Small intestine (tissue), 7 donors: ENCODE results near the gene IFT20. TPM values are rescaled to one million over a fixed set of nuclear protein-coding genes. Genes with fewer than 3 reads are reported as not detected.

Experiments used
- DNase-seq, 2 donors: peaks; one replicate each; pipeline versions ENCODE4 v3.0.0 to v3.0.0-alpha.2; 2013
- FAIRE-seq: peaks from 2 replicates; lab custom pipeline; 2012; peaks lifted over from hg19 to GRCh38; lab: Jason Lieb, UNC
- H3K27ac ChIP-seq, 3 donors: one replicate each; pipeline ENCODE4 v1.5.1; 2013; ENCODE audit warnings: low read length in 2 of 3, mild to moderate bottlenecking in 2 of 3, control low read depth in 1 of 3, inconsistent platforms in 1 of 3, low read depth in 1 of 3, moderate library complexity in 1 of 3
- H3K27me3 ChIP-seq, 3 donors: one replicate each; pipeline ENCODE4 v1.6.1; 2013; ENCODE audit warnings: low read length in 3 of 3, inconsistent platforms in 1 of 3; ENCODE audit not compliant: control insufficient read depth in 3 of 3, insufficient read depth in 3 of 3
- H3K36me3 ChIP-seq, 3 donors: one replicate each; pipeline ENCODE4 v1.6.1; 2013; ENCODE audit warnings: low read length in 3 of 3, inconsistent platforms in 1 of 3, low read depth in 1 of 3, mild to moderate bottlenecking in 1 of 3, moderate library complexity in 1 of 3; ENCODE audit not compliant: control insufficient read depth in 3 of 3, insufficient read depth in 2 of 3
- H3K4me1 ChIP-seq, 3 donors: one replicate each; pipeline ENCODE4 v1.6.1; 2013; ENCODE audit warnings: low read length in 2 of 3, inconsistent platforms in 1 of 3, low read depth in 1 of 3, mild to moderate bottlenecking in 1 of 3, moderate library complexity in 1 of 3; ENCODE audit not compliant: control insufficient read depth in 3 of 3, insufficient read depth in 2 of 3
- H3K4me3 ChIP-seq, 3 donors: one replicate each; pipeline ENCODE4 v1.5.1; 2013; ENCODE audit warnings: low read length in 3 of 3, control low read depth in 1 of 3, inconsistent platforms in 1 of 3, low read depth in 1 of 3, mild to moderate bottlenecking in 1 of 3, moderate library complexity in 1 of 3
- H3K9me3 ChIP-seq, 2 donors: one replicate each; pipeline ENCODE4 v1.6.1; 2013; ENCODE audit warnings: low read depth in 1 of 2, low read length in 1 of 2; ENCODE audit not compliant: control insufficient read depth in 2 of 2, insufficient read depth in 1 of 2
- WGBS, 3 donors: extraction: QIAGEN DNeasy Blood & Tissue Kit; methylation state at CpG; one replicate each; pipeline ENCODE4 v1.1.7; 2013; 5-methylcytosine and 5-hydroxymethylcytosine counted together
- polyA plus RNA-seq, 4 donors: library from polyadenylated mRNA; stranded (reverse) in 3 of 4; unstranded in 1 of 4; fragments of 200-250 nt in 3 of 4; fragments of 120-200 nt in 1 of 4; gene quantifications; one replicate each; pipeline versions ENCODE4 v1.2.1 to v1.2.3, GENCODE V29; 2013
- donor health status: healthy with polysubstance abuse.
- donor health status: control.
- donor health status: control.
- donor health status: Bipolar disorder and iron deficiency.
- donor health status: healthy.

Gene IFT20
- polyA plus RNA-seq, 4 donors: 39.3 to 135 (median 78.6) TPM

DNA sequence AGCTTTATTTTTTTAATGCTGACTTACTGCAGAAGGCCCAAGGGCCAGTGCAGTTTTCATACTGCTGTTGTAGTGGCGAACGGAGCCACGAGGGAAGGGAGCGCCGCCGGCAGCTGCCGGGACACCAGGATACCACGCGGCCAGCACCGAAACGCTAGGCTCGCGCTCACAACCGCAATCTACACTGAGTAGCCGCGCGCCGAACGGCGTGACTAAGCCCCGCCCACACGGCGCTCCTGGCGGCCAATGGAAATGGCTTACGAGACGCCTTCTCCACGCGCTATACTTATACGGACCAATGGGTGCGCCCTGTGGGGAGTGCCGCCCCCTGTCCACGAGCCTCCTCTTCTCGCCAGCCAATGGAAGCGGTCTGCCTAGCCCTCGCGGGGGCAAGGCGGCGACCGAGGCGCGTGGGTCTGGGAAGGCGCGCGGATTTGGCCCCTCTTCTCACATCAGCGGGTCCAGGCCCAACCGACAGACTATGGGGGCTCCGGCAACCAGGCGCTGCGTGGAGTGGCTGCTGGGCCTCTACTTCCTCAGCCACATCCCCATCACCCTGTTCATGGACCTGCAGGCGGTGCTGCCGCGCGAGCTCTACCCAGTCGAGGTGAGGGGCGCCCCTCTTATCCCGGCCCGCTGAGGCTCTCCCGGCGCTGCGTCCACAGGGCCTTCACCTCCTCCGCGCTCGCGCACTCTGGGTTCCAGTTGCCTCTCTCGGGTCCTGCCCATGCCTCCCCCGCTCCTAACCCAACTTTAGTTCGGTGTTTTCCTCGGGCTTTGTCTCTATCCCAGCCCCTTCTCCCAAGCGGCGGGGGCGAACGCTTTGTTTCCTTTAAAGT is 16.3 kb downstream of the IFT20 start, which contains the start of gene TMEM97:
TSS of gene TMEM97 (plus strand) at position 442 of the 839 bp plus-strand sequence. CDS start at position 482, 40 bp downstream.
- 0% methylated on average over 67 to 72 of the region's 72 CpGs for WGBS, 3 donors
- Histone ChIP-seq H3K4me1 (peaks cover 0 to 20% (median 3%) of the 10 kb centered on the region in 3 donors), H3K36me3 (peaks cover 0 to 2% (median 0%) of the 10 kb centered on the region in 3 donors), H3K27me3 (no peaks in the 10 kb centered on the region), H3K27ac (peak within 1 kb of the TSS in 2 of 3 donors; percentile 59 to 64), H3K9me3 (no peaks in the 10 kb centered on the region), H3K4me3 (peak within 1 kb of the TSS; percentile 39 to 64 (median 61))
- FAIRE-seq (no peak), DNase-seq (peak; percentile 97 to 98)

DNA sequence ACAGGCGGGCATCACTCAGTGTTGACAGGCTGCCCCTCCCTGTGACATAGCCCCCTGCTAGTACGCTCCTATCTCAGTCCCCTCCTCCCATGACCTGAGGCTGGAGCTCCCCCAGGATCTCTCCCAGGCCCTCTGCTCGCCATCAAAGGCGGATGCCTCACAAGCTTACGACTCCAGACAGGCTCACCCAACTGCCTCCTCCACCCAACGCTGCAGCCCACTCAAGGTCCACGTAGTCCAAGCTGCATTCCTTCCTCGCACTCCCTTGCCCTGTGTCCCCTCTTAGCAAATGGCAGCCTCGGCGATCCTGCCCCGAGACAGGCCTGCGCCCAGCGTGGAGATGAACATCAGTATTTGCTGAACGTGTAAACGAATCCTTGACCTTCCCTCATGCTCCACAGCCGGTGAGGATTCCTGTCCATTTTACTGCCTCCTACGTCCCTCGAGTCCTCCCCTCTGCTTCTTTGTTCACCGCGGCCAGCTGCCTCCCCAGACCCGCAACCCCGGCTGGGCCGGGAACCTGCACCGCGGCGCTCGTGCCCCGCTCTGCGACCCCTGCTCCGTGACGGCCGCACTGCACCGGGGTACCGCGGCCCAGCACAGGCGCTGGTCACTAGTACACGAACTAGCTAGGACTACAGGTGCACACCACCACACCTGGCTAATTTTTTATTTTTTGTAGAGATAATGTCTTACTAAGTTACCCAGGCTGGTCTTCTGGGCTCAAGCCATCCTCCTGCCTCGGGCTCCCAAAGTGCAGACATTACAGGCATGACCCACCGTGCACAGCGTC is 17.1 kb downstream of the IFT20 start:
- FAIRE-seq (no peak), DNase-seq (peak in 1 of 2 donors; percentile 42)
- H3K27ac ChIP-seq: peak overlapping the region in 1 of 3 donors; percentile 19
- H3K4me1 ChIP-seq: peaks cover 0 to 16% (median 3%) of the 10 kb centered on the region in 3 donors
- no peaks in the 10 kb centered on the region for H3K27me3 ChIP-seq
- 15 to 16% (median 16%) methylated on average over 40 of the region's 40 CpGs for WGBS, 3 donors
- H3K9me3 ChIP-seq: no peaks in the 10 kb centered on the region
- H3K4me3 ChIP-seq: peak overlapping the region; percentile 9 to 64 (median 61)
- peaks cover 0 to 2% (median 0%) of the 10 kb centered on the region in 3 donors for H3K36me3 ChIP-seq

DNA sequence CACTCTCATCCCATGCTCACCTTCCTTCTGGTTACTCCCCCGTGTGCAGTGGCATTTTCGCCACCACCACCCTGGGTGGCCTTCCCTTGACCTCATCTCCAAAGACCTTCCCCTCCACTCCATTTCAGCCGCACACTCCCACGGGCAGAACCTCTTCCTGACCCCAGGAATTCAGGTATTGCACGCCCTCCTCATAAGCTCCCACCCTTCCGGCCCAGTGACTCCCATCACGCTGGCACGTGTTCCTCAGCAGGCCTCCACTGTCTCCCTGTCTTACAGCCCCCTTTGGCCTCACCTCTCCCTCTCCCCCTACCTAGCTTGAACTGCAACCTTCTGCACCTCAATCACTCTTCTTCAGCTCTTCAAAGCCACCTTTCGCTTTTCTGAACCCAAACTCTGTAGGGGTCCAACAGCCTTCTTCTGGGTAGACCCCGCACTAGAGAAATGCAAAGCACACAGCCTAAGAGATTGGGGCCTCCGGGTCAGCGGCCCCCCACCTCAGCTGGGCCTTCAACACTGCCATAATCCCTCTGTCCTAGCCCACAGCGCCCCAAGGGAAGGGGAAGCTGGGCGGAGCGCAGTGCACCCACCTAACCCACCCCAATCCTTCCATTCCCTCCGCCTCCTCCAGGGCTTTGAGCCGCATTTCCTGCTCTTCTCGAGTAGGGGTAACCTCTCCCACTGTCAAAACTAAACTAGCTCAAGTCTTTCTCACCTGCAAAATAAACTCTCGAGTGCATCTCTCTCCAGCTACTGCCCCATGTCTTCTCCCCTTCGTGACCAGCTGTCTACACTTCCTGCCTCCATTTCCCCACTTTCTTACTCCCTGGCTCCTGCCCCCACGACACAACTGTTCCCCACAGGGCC is 17.9 kb downstream of the IFT20 start:
- 83 to 95% (median 89%) methylated on average over 20 to 21 of the region's 21 CpGs for WGBS, 3 donors
- FAIRE-seq (no peak), DNase-seq (no peak)
- H3K36me3 ChIP-seq: peaks cover 0 to 2% (median 0%) of the 10 kb centered on the region in 3 donors
- peaks cover 0 to 16% (median 3%) of the 10 kb centered on the region in 3 donors for H3K4me1 ChIP-seq
- no peaks in the 10 kb centered on the region for H3K27me3 ChIP-seq
- H3K4me3 ChIP-seq: no peak overlapping the region
- no peaks in the 10 kb centered on the region for H3K9me3 ChIP-seq
- no peak overlapping the region for H3K27ac ChIP-seq

DNA sequence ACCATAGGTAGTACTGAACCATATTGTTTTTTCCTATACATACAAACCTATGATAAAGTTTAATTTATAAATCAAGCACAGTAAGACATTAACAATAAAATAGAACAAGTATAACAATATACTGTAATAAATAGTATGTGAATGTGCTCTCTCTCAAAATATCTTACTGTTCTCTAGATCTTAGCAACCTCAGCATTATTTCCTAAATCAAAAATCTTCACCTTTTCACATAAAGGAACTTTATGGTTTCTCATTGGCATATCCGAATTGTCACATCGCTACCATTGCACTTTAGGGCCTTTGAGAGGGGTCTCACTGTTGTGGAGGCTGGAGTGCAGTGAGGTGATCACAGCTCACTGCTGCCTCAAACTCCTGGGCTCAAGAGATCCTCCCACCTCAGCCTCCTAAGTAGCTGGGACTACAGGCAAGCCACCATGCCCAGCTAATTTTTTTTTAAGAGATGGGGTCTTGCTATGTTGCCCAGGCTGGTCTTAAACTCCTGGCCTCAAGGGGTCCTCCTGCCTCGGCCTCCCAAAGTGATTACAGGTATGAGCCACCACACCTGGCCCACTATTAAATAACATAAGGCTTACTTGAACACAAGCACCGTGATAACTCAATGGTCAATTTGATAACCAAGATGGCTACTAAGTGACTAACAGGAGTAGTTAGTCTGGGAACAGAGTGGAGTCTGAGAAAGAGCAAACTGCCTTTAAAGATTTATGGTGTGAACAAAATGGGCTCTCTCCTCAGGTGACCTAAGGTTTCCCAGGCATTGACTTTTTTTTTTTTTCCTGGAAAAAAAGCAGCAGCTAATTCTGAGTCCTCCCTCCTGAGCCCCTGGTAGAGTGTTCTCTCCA is 19.2 kb downstream of the IFT20 start:
- 94 to 95% (median 94%) methylated on average over 4 of the region's 4 CpGs for WGBS, 3 donors
- Histone ChIP-seq H3K9me3 (no peaks in the 10 kb centered on the region), H3K4me3 (no peak overlapping the region), H3K27me3 (no peaks in the 10 kb centered on the region), H3K4me1 (peaks cover 0 to 13% (median 3%) of the 10 kb centered on the region in 3 donors), H3K36me3 (no peaks in the 10 kb centered on the region), H3K27ac (no peak overlapping the region)
- no peak for DNase-seq
- no peak for FAIRE-seq

DNA sequence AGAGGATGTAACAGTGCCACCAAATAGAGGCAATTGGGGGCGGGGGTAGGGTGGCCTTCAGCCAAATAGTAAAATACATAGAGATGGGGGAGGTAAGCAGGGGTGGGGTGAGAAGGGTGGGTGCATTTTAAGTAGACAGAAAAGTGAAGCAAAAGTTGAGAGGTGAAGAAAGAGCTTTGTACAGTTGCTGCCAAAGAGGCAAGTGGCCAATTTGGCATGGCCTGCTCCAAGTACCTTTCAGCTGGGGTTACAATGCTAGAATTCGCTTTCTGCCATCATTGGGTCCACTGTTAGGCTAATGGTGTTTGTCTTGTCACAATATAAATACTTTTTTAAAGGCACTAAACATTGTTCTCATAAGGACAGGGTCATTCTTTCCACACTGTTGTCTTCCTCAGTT is 21.4 kb downstream of the IFT20 start:
- H3K27me3 ChIP-seq: no peaks in the 10 kb centered on the region
- peaks cover 0 to 6% (median 3%) of the 10 kb centered on the region in 3 donors for H3K4me1 ChIP-seq
- H3K36me3 ChIP-seq: no peaks in the 10 kb centered on the region
- WGBS, 3 donors: 78 to 88% (median 86%) methylated on average over 2 of the region's 2 CpGs
- no peak overlapping the region for H3K4me3 ChIP-seq
- no peak for FAIRE-seq
- DNase-seq: no peak
- H3K27ac ChIP-seq: no peak overlapping the region
- H3K9me3 ChIP-seq: no peaks in the 10 kb centered on the region

DNA sequence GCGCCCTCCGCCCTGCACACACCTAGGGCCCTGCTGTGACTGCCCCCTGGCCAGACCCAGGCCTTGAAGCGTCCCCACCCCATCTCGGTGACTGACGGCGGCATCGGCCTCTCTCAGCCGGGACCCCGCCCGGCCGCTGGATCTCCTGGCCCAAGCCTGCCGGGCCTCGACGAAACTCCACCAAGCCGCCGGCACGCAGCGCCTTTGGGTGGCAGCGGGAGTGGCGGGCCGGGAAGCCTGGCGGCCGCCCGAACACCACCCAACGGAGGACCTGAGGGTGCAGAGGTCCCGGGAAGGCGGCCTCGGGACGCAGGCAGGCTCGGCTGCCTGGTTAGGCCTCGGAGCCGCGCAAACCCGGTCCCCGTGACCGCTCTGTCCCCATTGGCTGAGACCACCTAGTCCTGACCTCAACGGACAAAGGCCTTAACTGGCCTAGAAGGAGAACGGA is 28.3 kb downstream of the IFT20 start:
- DNase-seq (peak in 1 of 2 donors; percentile 52), FAIRE-seq (no peak)
- Histone ChIP-seq H3K27ac (no peak overlapping the region), H3K27me3 (peaks cover 3 to 11% (median 11%) of the 10 kb centered on the region in 3 donors), H3K36me3 (no peaks in the 10 kb centered on the region), H3K4me1 (no peaks in the 10 kb centered on the region), H3K4me3 (no peak overlapping the region), H3K9me3 (no peaks in the 10 kb centered on the region)
- 27 to 49% (median 35%) methylated on average over 36 to 38 of the region's 38 CpGs for WGBS, 3 donors

DNA sequence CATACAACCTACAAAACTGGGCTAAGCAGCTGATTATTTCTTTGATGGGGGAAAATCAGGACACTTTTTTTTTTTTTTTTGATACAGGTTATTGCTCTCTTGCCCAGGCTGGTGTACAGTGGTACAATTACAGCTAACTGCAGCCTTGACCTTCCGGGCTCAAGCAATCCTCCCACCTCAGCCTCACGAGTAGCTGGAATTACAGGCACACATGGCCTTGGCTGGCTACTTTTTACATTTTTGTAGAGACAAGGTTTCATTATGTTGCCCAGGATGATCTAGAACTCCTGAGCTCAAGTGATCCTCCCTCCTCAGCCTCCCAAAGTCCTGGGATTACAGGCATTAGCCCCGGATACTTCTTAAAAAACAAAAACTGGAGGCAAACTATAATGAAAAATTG is 36.8 kb downstream of the IFT20 start:
- Histone ChIP-seq H3K9me3 (no peaks in the 10 kb centered on the region), H3K36me3 (no peaks in the 10 kb centered on the region), H3K4me1 (no peaks in the 10 kb centered on the region), H3K4me3 (no peak overlapping the region), H3K27me3 (no peaks in the 10 kb centered on the region), H3K27ac (no peak overlapping the region)
- DNase-seq: no peak
- no peak for FAIRE-seq
- 62 to 80% (median 78%) methylated on average over 3 of the region's 3 CpGs for WGBS, 3 donors
